Endothelial cell of umbilical vein (primary cell): ENCODE measurements around the gene SHISA5.

Source experiments
- EZH2 ChIP-seq: IDR thresholded peaks from 2 replicates; pipeline ENCODE4 v1.6.1; 2012; ENCODE audit warnings: borderline replicate concordance, low read depth, mild to moderate bottlenecking, moderate library complexity, low read length, inconsistent platforms; ENCODE audit not compliant: severe bottlenecking
- FOS ChIP-seq: IDR thresholded peaks from 2 replicates; pipeline ENCODE4 v1.6.1; 2011; ENCODE audit warnings: mild to moderate bottlenecking, low read length, moderate library complexity, borderline replicate concordance; ENCODE audit not compliant: insufficient read depth
- GATA2 ChIP-seq: IDR thresholded peaks from 2 replicates; pipeline ENCODE4 v1.7.0; 2011; ENCODE audit warnings: low read depth, mild to moderate bottlenecking, moderate library complexity, mixed read lengths, low read length; ENCODE audit not compliant: insufficient read length, insufficient read depth
- JUN ChIP-seq: IDR thresholded peaks from 2 replicates; pipeline ENCODE4 v1.6.1; 2011; ENCODE audit warnings: borderline replicate concordance, low read depth; ENCODE audit not compliant: insufficient read length, insufficient read depth
- MAX ChIP-seq: IDR thresholded peaks from 2 replicates; pipeline ENCODE4 v1.6.1; 2011; ENCODE audit not compliant: insufficient read depth, insufficient read length
- MYC ChIP-seq: IDR thresholded peaks from one replicate; pipeline ENCODE4 v1.6.1; 2011; ENCODE audit warnings: mild to moderate bottlenecking, low read depth, low read length
- POLR2A ChIP-seq: IDR thresholded peaks from 2 replicates; pipeline ENCODE4 v1.6.1; 2012; ENCODE audit warnings: low read depth, mild to moderate bottlenecking, control low read depth, low read length
- POLR2AphosphoS5 ChIP-seq: IDR thresholded peaks from 2 replicates; pipeline ENCODE4 v1.6.1; 2012; ENCODE audit warnings: low read depth, mild to moderate bottlenecking, control low read depth, low read length, moderate library complexity; ENCODE audit not compliant: insufficient read depth
- TF ChIP-seq, protein P1 (sequence below), 2 donors: IDR thresholded peaks; 1 replicate in 1 of 2; 2 replicates in 1 of 2; pipeline ENCODE4 v1.5.1; 2011; ENCODE audit warnings: low read length in 2 of 2, mild to moderate bottlenecking in 2 of 2, moderate library complexity in 2 of 2, control low read depth in 1 of 2, inconsistent platforms in 1 of 2, low read depth in 1 of 2; ENCODE audit not compliant: insufficient read depth in 1 of 2; ENCODE audit errors: extremely low read depth in 1 of 2

GRCh38 chr3:48446425-48447193 lies 57.4 kb downstream of the SHISA5 start, which contains the start of gene ATRIP:
- TF ChIP-seq POLR2AphosphoS5 (peak; percentile 99), POLR2A (peak; percentile 98), MYC (no peak), EZH2 (no peak), FOS (no peak), JUN (no peak), MAX (no peak), GATA2 (no peak)
- TF ChIP-seq, protein P1, sequence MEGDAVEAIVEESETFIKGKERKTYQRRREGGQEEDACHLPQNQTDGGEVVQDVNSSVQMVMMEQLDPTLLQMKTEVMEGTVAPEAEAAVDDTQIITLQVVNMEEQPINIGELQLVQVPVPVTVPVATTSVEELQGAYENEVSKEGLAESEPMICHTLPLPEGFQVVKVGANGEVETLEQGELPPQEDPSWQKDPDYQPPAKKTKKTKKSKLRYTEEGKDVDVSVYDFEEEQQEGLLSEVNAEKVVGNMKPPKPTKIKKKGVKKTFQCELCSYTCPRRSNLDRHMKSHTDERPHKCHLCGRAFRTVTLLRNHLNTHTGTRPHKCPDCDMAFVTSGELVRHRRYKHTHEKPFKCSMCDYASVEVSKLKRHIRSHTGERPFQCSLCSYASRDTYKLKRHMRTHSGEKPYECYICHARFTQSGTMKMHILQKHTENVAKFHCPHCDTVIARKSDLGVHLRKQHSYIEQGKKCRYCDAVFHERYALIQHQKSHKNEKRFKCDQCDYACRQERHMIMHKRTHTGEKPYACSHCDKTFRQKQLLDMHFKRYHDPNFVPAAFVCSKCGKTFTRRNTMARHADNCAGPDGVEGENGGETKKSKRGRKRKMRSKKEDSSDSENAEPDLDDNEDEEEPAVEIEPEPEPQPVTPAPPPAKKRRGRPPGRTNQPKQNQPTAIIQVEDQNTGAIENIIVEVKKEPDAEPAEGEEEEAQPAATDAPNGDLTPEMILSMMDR (IDR thresholded peaks at IDR 0.05; ENCODE audit: extremely low read depth in 1 of 2, insufficient read depth in 1 of 2, low read depth in 1 of 2, low read length in 2 of 2) = no peak
